NCI-H1694 (cell line): ENCODE measurements around the gene FGF11.

ENCODE experiments used
- DNase-seq: peaks from one replicate; lab custom pipeline; 2025; lab: John Stamatoyannopoulos, UW

FGF11 gene

GRCh38 chr17:7408252-7408727, 31.0 kb upstream of the FGF11 start:
- no peak for DNase-seq

GRCh38 chr17:7408863-7409262, 30.4 kb upstream of the FGF11 start:
- DNase-seq, result no peak

GRCh38 chr17:7409716-7410115, 29.6 kb upstream of the FGF11 start:
- no peak for DNase-seq

GRCh38 chr17:7410634-7411426, 28.5 kb upstream of the FGF11 start:
- no peak for DNase-seq

- DNase-seq, result no peak
Measured at GRCh38 chr17:7411427-7411750, 27.9 kb upstream of the FGF11 start.

GRCh38 chr17:7413346-7413985, 25.8 kb upstream of the FGF11 start:
- DNase-seq, result no peak

- DNase-seq, result no peak
Measured at GRCh38 chr17:7414837-7415236, 24.5 kb upstream of the FGF11 start.

- no peak for DNase-seq
Measured at GRCh38 chr17:7415784-7416183, 23.5 kb upstream of the FGF11 start.

- DNase-seq, result no peak
Measured at GRCh38 chr17:7416323-7416722, 23.0 kb upstream of the FGF11 start.

GRCh38 chr17:7417056-7417655, 22.2 kb upstream of the FGF11 start:
- no peak for DNase-seq

GRCh38 chr17:7418472-7419152, 20.7 kb upstream of the FGF11 start:
- no peak for DNase-seq

- DNase-seq, result no peak
Measured at GRCh38 chr17:7419819-7420610, 19.3 kb upstream of the FGF11 start, which contains the start of gene SPEM1. SPEM1 (plus strand) TSS chr17:7420324; CDS start chr17:7420385, 61 bp downstream.

- DNase-seq, result no peak
Measured at GRCh38 chr17:7421186-7421585, 18.1 kb upstream of the FGF11 start.

GRCh38 chr17:7423679-7424078, 15.6 kb upstream of the FGF11 start:
- DNase-seq, result no peak

- DNase-seq, result no peak
Measured at GRCh38 chr17:7425316-7425715, 14.0 kb upstream of the FGF11 start, which contains the start of gene SPEM2. SPEM2 (plus strand) TSS chr17:7425616; CDS start chr17:7425689, 73 bp downstream.

- DNase-seq, result no peak
Measured at GRCh38 chr17:7425756-7426155, 13.6 kb upstream of the FGF11 start.

GRCh38 chr17:7426203-7426863, 13.0 kb upstream of the FGF11 start:
- DNase-seq, result no peak

- DNase-seq, result no peak
Measured at GRCh38 chr17:7426896-7427489, 12.3 kb upstream of the FGF11 start.

GRCh38 chr17:7427549-7427948, 11.8 kb upstream of the FGF11 start:
- no peak for DNase-seq

GRCh38 chr17:7428557-7428956, 10.8 kb upstream of the FGF11 start, which contains the start of gene SPEM3:
SPEM3 (plus strand) TSS chr17:7428857; CDS start chr17:7428903, 46 bp downstream.
- no peak for DNase-seq

GRCh38 chr17:7429722-7430121, 9.6 kb upstream of the FGF11 start:
- no peak for DNase-seq
